Measurements from ENCODE around the gene ACADVL.

The ACADVL gene

DNA sequence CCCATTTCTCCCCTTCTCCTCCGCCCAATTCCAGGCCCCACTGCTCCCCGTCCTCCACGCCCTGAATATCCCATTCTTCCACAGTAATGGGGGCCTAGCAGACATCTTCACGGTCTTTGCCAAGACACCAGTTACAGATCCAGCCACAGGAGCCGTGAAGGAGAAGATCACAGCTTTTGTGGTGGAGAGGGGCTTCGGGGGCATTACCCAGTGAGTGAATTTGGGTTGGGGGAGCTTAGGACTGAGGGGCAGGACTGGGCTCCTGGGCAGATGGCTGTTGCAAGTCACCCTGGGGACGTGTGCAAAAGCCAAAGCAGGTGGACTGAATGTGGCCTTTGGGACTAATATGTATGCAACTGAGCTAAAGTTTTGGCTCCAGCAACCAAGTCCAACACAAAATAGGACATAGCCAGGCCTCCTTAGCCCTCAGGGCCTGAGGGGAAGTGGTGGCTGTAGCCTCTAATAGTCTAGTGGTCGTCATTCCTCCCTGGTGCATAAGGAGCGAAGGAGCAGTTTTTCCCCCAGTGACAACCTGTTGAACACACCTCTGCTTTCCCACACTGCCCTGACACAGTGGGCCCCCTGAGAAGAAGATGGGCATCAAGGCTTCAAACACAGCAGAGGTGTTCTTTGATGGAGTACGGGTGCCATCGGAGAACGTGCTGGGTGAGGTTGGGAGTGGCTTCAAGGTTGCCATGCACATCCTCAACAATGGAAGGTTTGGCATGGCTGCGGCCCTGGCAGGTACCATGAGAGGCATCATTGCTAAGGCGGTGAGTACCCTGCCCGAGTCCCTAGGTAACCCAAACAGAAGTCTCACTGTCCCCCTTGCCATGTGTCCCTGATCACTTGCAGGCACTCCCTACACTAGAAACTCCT lies 2.6 kb downstream of the ACADVL start:
- TF ChIP-seq, protein P1, sequence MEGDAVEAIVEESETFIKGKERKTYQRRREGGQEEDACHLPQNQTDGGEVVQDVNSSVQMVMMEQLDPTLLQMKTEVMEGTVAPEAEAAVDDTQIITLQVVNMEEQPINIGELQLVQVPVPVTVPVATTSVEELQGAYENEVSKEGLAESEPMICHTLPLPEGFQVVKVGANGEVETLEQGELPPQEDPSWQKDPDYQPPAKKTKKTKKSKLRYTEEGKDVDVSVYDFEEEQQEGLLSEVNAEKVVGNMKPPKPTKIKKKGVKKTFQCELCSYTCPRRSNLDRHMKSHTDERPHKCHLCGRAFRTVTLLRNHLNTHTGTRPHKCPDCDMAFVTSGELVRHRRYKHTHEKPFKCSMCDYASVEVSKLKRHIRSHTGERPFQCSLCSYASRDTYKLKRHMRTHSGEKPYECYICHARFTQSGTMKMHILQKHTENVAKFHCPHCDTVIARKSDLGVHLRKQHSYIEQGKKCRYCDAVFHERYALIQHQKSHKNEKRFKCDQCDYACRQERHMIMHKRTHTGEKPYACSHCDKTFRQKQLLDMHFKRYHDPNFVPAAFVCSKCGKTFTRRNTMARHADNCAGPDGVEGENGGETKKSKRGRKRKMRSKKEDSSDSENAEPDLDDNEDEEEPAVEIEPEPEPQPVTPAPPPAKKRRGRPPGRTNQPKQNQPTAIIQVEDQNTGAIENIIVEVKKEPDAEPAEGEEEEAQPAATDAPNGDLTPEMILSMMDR (IDR thresholded peaks at IDR 0.05), result no peak

GRCh38 chr17:7222972-7223292 lies 3.2 kb downstream of the ACADVL start:
- TF ChIP-seq, protein P1 (IDR thresholded peaks at IDR 0.05), result no peak

DNA sequence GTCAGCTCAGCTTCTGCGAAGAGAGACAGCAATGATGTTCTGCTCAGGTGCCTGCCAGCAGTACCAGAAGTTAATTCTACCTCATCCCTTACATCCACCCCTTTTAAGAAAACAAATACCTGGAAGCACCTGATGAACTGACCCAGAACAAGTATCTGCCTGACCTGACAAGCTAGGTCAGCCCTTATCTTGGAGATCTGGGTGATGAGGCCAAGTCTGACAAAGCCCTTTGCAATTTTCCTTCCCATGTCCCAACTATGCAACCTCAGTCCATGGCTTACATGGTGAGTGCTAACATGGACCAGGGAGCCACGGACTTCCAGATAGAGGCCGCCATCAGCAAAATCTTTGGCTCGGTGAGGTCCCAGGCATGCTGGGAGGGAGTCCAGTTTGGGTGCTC lies 3.6 kb downstream of the ACADVL start:
- TF ChIP-seq, protein P1 (IDR thresholded peaks at IDR 0.05), result no peak

GRCh38 chr17:7224110-7224509 lies 4.4 kb downstream of the ACADVL start:
- TF ChIP-seq, protein P1 (IDR thresholded peaks at IDR 0.05), result no peak

- TF ChIP-seq, protein P1 (IDR thresholded peaks at IDR 0.05), result no peak
Observed at GRCh38 chr17:7224661-7225111, 4.9 kb downstream of the ACADVL start.

DNA sequence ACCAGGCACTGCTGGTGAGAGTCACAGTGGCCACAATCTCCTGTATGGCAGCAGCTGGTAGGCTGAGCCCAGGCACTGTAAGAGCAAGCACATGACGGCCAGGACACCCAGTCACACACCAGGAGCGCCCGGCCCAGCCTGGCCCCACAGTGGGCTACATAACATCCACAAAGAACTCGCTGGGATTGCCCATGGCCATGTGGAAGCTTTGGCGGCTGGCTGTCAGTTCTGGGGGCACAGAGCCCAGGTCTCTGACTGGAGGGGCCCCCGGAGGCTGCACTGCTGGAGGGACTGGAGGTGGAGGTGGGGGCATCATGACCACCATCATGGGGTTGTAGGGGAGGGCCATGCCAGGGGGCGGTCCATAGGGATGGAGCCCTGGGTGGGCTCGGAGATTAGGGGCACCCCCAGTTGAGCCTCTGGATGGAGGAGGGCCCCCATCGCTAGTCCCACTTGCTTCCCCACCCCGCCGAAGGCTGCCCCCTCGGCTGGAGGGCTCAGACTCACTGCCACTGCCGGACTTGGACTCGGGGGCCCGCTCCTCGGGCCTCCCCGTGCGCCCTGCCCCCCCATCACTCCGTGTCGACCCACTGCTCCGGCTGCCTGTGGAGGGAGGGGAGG lies 6.1 kb downstream of the ACADVL start:
- TF ChIP-seq, protein P1 (IDR thresholded peaks at IDR 0.05), result no peak

DNA sequence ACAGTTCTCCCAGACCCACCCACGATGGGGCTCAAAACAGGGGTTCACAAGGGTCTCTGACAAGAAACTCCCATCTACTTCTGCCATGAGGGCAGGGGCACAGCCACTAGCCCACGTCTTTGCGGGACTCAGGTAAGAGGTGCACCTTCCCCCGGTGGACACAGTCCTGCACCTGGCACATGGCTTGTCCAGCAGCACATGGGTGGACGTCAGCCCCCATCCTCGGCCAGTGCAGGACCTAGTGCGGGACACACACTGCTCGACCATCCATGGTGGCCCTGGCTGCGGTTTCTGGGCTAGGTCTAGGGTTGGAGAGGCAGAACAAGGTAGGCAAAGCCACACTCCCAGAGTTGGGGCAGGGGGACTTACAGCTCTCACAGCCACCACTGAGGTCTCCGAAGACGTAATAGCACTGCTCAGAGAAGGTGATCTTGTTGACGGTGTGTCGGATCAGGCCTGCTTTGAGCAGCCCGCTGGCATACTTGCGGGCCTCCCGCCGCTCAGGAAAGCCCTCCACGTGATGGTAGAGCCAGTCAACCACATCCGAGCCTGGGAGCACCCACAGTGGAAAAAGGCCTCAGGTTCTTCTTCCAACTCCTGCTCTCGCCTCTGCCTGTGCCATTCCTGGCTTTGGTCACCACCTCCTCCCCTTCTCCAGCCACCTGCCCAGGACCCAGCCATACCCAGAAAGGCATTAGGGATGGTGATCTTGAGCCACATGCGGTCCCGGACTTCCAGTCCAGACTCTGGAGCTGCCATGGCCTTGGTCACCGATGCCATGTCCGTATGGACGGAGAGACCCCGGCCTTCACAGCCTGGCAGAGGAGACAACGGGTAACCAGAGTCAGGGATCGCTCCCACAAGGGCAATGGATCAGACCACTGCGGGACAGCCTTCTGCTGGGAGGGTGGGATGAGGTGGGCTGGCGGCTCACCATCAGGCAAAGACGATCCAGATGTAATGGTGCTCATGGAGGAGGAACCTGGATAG lies 7.3 kb downstream of the ACADVL start:
- TF ChIP-seq, protein P1 (IDR thresholded peaks at IDR 0.05), result no peak
